Measurements from ENCODE around the gene ATP9A. TPM values are rescaled to one million over a fixed set of nuclear protein-coding genes. Genes with fewer than 3 reads are reported as not detected.

The ATP9A gene
- polyA plus RNA-seq, 3 donors: 0.04 TPM; not detected in 2

DNA sequence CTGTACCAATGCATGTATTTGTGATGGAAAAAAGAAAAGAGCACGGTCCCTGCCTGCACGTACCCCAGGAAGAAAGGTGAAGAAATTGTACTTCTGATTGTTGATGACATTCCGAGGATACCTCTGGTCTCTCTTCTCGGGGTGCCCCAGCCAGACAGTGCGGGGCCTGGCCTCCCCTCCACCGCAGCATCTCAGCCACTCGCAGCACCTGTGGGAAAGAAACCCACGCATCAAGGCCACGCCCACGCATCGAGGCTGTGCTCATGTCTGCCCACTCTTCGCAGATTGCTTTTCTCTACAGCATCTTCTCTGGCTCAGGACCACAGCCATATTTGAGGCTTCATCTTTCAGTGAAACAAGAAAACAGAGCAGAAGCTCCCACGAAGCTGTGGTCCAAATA, 38.4 kb downstream of the ATP9A start:
- Histone ChIP-seq H3K9ac (ENCODE audit: insufficient read depth, low read length, poor library complexity, severe bottlenecking) (no peak overlapping the region), H3K9me3 (replicated peaks in 1 of 2; ENCODE audit: control insufficient read depth in 1 of 2, insufficient read depth in 1 of 2, low read length in 2 of 2) (no peaks in the 10 kb centered on the region), H3K4me2 (replicated peaks; ENCODE audit: extremely low read depth, low read length, poor library complexity, severe bottlenecking) (no peak overlapping the region), H3K27ac (ENCODE audit: low read depth in 1 of 2, low read length in 2 of 2) (no peak overlapping the region), H4K20me1 (ENCODE audit: insufficient read depth, low read length) (no peaks in the 10 kb centered on the region), H3K27me3 (ENCODE audit: control insufficient read depth in 2 of 2, insufficient read depth in 2 of 2, low read length in 2 of 2) (no peaks in the 10 kb centered on the region), H2AFZ (ENCODE audit: insufficient read depth, low read depth, low read length, poor library complexity, severe bottlenecking) (no peak overlapping the region), H3K36me3 (replicated peaks in 1 of 2; ENCODE audit: control insufficient read depth in 1 of 2, insufficient read depth in 2 of 2, low read length in 2 of 2) (no peaks in the 10 kb centered on the region), H3K4me3 (replicated peaks in 1 of 3; ENCODE audit: low read depth in 2 of 3, low read length in 3 of 3) (no peak overlapping the region), H3K79me2 (ENCODE audit: insufficient read depth, low read length) (no peaks in the 10 kb centered on the region), H3K4me1 (ENCODE audit: control insufficient read depth in 1 of 2, insufficient read depth in 2 of 2, low read length in 2 of 2) (no peaks in the 10 kb centered on the region)
- H3K27ac Mint-ChIP-seq: peak overlapping the region in 1 of 7 donors; percentile 60
- WGBS (ENCODE audit: insufficient coverage): 95% methylated on average over 10 of the region's 13 CpGs
- peaks cover 0 to 6% (median 2%) of the 10 kb centered on the region in 3 donors for H3K27me3 Mint-ChIP-seq (ENCODE audit: low read depth in 3 of 3)
- no peak for DNase-seq
- H3K9me3 Mint-ChIP-seq: peaks cover 0 to 2% (median 0%) of the 10 kb centered on the region in 7 donors
- intact Hi-C loops (cut with micrococcal nuclease): no loop called here
- H3K4me3 Mint-ChIP-seq: no peak overlapping the region
- no peaks in the 10 kb centered on the region for H3K36me3 Mint-ChIP-seq
- TF ChIP-seq, protein P1, sequence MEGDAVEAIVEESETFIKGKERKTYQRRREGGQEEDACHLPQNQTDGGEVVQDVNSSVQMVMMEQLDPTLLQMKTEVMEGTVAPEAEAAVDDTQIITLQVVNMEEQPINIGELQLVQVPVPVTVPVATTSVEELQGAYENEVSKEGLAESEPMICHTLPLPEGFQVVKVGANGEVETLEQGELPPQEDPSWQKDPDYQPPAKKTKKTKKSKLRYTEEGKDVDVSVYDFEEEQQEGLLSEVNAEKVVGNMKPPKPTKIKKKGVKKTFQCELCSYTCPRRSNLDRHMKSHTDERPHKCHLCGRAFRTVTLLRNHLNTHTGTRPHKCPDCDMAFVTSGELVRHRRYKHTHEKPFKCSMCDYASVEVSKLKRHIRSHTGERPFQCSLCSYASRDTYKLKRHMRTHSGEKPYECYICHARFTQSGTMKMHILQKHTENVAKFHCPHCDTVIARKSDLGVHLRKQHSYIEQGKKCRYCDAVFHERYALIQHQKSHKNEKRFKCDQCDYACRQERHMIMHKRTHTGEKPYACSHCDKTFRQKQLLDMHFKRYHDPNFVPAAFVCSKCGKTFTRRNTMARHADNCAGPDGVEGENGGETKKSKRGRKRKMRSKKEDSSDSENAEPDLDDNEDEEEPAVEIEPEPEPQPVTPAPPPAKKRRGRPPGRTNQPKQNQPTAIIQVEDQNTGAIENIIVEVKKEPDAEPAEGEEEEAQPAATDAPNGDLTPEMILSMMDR (IDR thresholded peaks at IDR 0.05): no peak
- peaks cover 3% of the 10 kb centered on the region for H3K4me1 Mint-ChIP-seq

DNA sequence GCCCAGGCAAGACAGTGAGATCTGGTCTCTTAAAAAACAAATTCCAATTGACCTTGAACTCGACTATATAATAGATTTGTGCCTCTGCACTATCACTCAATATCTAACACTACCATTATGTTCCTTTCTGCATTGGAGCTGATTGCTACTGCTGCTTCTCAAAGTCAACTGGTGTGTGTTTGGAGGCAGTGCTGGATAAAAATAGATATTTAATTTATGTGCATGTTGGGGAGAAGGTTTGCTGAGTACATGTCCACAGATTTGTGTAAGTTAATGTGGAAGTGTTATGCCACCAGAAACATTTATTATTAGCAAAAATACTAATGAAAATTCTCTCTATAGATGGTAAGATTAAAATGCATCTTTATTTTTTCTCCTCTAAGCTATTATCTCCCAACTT, 39.5 kb downstream of the ATP9A start:
- intact Hi-C loops (cut with micrococcal nuclease): no loop called here
- no peak for DNase-seq
- Mint-ChIP-seq H3K27ac (no peak overlapping the region), H3K4me1 (peaks cover 3% of the 10 kb centered on the region), H3K4me3 (no peak overlapping the region), H3K9me3 (peaks cover 0 to 2% (median 0%) of the 10 kb centered on the region in 7 donors), H3K27me3 (ENCODE audit: low read depth in 3 of 3) (peaks cover 0 to 6% (median 2%) of the 10 kb centered on the region in 3 donors), H3K36me3 (no peaks in the 10 kb centered on the region)
- no CpG with 5 or more reads among the region's 1 CpG for WGBS (ENCODE audit: insufficient coverage)
- H3K36me3 ChIP-seq (replicated peaks in 1 of 2; ENCODE audit: control insufficient read depth in 1 of 2, insufficient read depth in 2 of 2, low read length in 2 of 2): no peaks in the 10 kb centered on the region
- H3K9me3 ChIP-seq (replicated peaks in 1 of 2; ENCODE audit: control insufficient read depth in 1 of 2, insufficient read depth in 1 of 2, low read length in 2 of 2): no peaks in the 10 kb centered on the region
- H3K4me1 ChIP-seq (ENCODE audit: control insufficient read depth in 1 of 2, insufficient read depth in 2 of 2, low read length in 2 of 2): no peaks in the 10 kb centered on the region
- H3K4me2 ChIP-seq (replicated peaks; ENCODE audit: extremely low read depth, low read length, poor library complexity, severe bottlenecking): no peak overlapping the region
- H3K4me3 ChIP-seq (replicated peaks in 1 of 3; ENCODE audit: low read depth in 2 of 3, low read length in 3 of 3): no peak overlapping the region
- H2AFZ ChIP-seq (ENCODE audit: insufficient read depth, low read depth, low read length, poor library complexity, severe bottlenecking): no peak overlapping the region
- TF ChIP-seq, protein P1 (IDR thresholded peaks at IDR 0.05): no peak
- H3K9ac ChIP-seq (ENCODE audit: insufficient read depth, low read length, poor library complexity, severe bottlenecking): no peak overlapping the region
- H3K79me2 ChIP-seq (ENCODE audit: insufficient read depth, low read length): no peaks in the 10 kb centered on the region
- no peaks in the 10 kb centered on the region for H3K27me3 ChIP-seq (ENCODE audit: control insufficient read depth in 2 of 2, insufficient read depth in 2 of 2, low read length in 2 of 2)
- H3K27ac ChIP-seq (ENCODE audit: low read depth in 1 of 2, low read length in 2 of 2): no peak overlapping the region
- no peaks in the 10 kb centered on the region for H4K20me1 ChIP-seq (ENCODE audit: insufficient read depth, low read length)
